Parathyroid adenoma (tissue), 2 donors: ENCODE data around the gene NOXA1.

Experiments used
- H2AFZ ChIP-seq: fragments of 300-600 bp; sonication (generic); one replicate; pipeline ENCODE4 v1.7.0; 2017; ENCODE audit warnings: antibody characterized with exemption, mild to moderate bottlenecking
- H3K27ac ChIP-seq: fragments of 300-600 bp; sonication (generic); one replicate; pipeline ENCODE4 v1.7.0; 2017
- H3K27me3 ChIP-seq: fragments of 300-600 bp; sonication (generic); one replicate; pipeline ENCODE4 v1.7.0; 2017; ENCODE audit warnings: low read length; ENCODE audit not compliant: control insufficient read depth, insufficient read depth
- H3K36me3 ChIP-seq: fragments of 300-600 bp; sonication (generic); one replicate; pipeline ENCODE4 v1.7.0; 2017; ENCODE audit warnings: low read length; ENCODE audit not compliant: control insufficient read depth, insufficient read depth
- H3K4me1 ChIP-seq: fragments of 300-600 bp; sonication (generic); one replicate; pipeline ENCODE4 v1.7.0; 2017; ENCODE audit warnings: control low read depth
- H3K4me2 ChIP-seq: fragments of 300-600 bp; sonication (generic); one replicate; pipeline ENCODE4 v1.7.0; 2017; ENCODE audit warnings: low read length
- H3K4me3 ChIP-seq: fragments of 300-600 bp; sonication (generic); one replicate; pipeline ENCODE4 v1.7.0; 2017; ENCODE audit warnings: low read depth, low read length
- H3K79me2 ChIP-seq: fragments of 300-600 bp; sonication (generic); one replicate; pipeline ENCODE4 v1.7.0; 2017; ENCODE audit warnings: control low read depth
- H3K9ac ChIP-seq: fragments of 300-600 bp; sonication (generic); one replicate; pipeline ENCODE4 v1.7.0; 2017; ENCODE audit warnings: mild to moderate bottlenecking
- H3K9me3 ChIP-seq: fragments of 300-600 bp; sonication (generic); one replicate; pipeline ENCODE4 v1.7.0; 2017; ENCODE audit warnings: low read length; ENCODE audit not compliant: control insufficient read depth
- CTCF ChIP-seq: fragments of 300-600 bp; sonication (generic); IDR thresholded peaks from one replicate; pipeline ENCODE4 v1.7.0; 2017; ENCODE audit warnings: antibody characterized with exemption, mild to moderate bottlenecking
- donor health status: primary hyperparathyroidism.

Gene NOXA1

DNA sequence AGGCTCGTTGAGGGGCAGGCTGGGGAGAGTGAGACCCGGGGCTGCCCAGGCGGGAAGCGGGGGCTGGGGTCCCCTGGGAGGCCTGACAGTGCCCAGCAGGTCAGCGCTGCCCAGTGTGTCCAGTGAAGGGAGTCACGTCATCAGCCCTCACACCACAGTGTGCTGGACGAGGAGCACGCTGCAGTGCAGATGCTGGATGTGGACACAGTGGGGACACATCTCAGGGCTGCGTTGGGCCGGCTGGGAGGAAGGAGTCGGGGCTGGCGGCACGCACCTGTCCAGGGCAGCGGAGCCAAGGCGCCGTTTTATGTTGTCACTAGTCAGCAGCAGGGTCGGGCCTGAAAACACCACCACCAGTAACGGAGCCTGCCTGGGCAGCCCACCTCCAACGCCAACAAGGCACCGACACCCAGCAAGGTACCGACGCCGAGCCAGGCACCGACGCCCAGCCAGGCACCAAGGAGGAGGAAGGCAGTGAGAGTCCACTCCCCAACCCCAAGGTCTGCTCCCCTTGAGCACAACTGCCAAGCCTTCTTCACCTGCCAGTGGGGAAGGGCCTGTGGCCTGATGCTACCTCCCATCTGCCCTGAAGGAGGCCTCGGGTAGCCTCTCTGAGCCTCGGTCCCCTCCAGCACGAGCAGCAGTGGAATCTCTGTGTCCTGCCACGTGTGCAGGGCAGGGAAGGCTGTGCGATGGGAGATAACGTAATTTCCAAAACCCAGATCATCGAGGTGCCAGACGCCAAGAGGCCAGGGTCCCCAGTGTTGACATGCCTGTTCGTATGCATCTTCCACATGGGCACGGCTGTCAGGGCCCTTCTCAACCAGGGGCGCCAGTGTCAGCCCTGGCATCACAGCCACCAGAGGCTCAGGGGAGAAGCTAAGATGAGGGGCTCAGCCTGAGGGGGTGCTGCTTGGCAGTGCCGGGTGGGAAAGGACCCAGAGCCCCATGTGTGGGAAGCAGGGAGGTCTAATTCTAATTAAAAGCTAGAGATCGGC, 57.8 kb downstream of the NOXA1 start:
- no peaks in the 10 kb centered on the region for H3K27me3 ChIP-seq
- no peak for TF ChIP-seq CTCF
- H3K36me3 ChIP-seq = no peaks in the 10 kb centered on the region
- H3K4me3 ChIP-seq = no peak overlapping the region
- no peaks in the 10 kb centered on the region for H3K4me1 ChIP-seq
- H3K79me2 ChIP-seq = no peaks in the 10 kb centered on the region
- H3K9me3 ChIP-seq = no peaks in the 10 kb centered on the region
- H3K4me2 ChIP-seq = no peak overlapping the region
- H3K9ac ChIP-seq = no peak overlapping the region
- H2AFZ ChIP-seq = no peak overlapping the region
- no peak overlapping the region for H3K27ac ChIP-seq

DNA sequence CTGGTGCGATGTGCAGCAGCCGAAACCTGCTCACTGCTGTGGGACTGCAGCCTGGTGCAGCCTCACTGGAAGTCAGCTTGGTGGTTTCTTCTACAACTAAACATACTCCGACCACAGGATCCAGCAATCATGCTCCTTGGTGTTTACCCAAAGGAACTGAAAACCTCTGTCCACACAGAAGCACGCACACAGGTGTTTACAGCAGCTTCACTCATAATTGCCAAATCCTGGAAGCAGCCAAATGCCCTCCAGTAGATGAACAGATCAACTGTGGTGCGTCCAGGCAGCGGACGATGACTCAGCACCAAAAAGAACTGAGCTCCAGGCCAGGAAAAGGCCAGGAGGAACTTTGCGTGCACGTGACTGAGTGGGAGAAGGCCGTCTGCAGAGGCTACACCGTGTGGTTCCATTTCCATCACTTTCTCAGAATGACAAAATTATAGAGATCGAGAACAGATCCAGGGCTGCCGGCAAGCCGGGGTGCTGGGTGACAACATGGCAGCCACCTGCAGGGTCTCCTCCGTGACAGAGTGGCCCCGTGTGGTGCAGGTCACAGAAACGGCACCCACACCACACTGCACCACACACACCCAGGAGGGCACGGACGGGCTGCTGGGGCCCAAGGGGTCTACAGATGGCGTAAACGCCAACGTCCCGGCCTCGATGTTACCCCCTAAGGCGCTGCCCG, 59.0 kb downstream of the NOXA1 start:
- H3K27ac ChIP-seq = no peak overlapping the region
- no peak overlapping the region for H3K9ac ChIP-seq
- no peaks in the 10 kb centered on the region for H3K9me3 ChIP-seq
- no peaks in the 10 kb centered on the region for H3K27me3 ChIP-seq
- H3K36me3 ChIP-seq = no peaks in the 10 kb centered on the region
- no peaks in the 10 kb centered on the region for H3K4me1 ChIP-seq
- no peak overlapping the region for H2AFZ ChIP-seq
- peak overlapping the region; percentile 22 for H3K4me2 ChIP-seq
- no peak for TF ChIP-seq CTCF
- H3K79me2 ChIP-seq = no peaks in the 10 kb centered on the region
- H3K4me3 ChIP-seq = no peak overlapping the region
